ENCODE measurements around the gene SMIM11. TPM values are rescaled to one million over a fixed set of nuclear protein-coding genes. Genes with fewer than 3 reads are reported as not detected.
"Not testable (repeated sequence)": the region's sequence is repeated elsewhere in the genome, so short reads cannot be mapped to it uniquely, and the experiment has no call there.

Gene SMIM11
- total RNA-seq, 1 donor from 2014 or later, result 23.8 TPM

GRCh38 chr21:34352556-34352955, 22.8 kb upstream of the SMIM11 start:
- intact Hi-C loops (cut with DNase I), result no loop called here

GRCh38 chr21:34353182-34353581, 22.1 kb upstream of the SMIM11 start:
- DNase-seq (ENCODE audit: low spot score), result no peak
- intact Hi-C loops (cut with DNase I), result no loop called here

More at GRCh38 chr21:34352556-34352955, 22.8 kb upstream of the SMIM11 start:
- DNase-seq (ENCODE audit: low spot score), result no peak

- DNase-seq (ENCODE audit: low spot score), result no peak
Measured at GRCh38 chr21:34354836-34355235, 20.5 kb upstream of the SMIM11 start.

GRCh38 chr21:34355570-34355969, 19.7 kb upstream of the SMIM11 start:
- no peak for DNase-seq (ENCODE audit: low spot score)
- intact Hi-C loops (cut with DNase I), result no loop called here

More at GRCh38 chr21:34354836-34355235, 20.5 kb upstream of the SMIM11 start:
- intact Hi-C loops (cut with DNase I), result no loop called here

- intact Hi-C loops (cut with DNase I), result no loop called here
- no peak for DNase-seq (ENCODE audit: low spot score)
Measured at GRCh38 chr21:34357889-34358288, 17.4 kb upstream of the SMIM11 start.

GRCh38 chr21:34358866-34359265, 16.4 kb upstream of the SMIM11 start:
- intact Hi-C loops (cut with DNase I), result no loop called here
- DNase-seq (ENCODE audit: low spot score), result no peak

- DNase-seq (ENCODE audit: low spot score), result no peak
- intact Hi-C loops (cut with DNase I), result no loop called here
Measured at GRCh38 chr21:34360488-34361241, 14.6 kb upstream of the SMIM11 start.

GRCh38 chr21:34362136-34362444, 13.2 kb upstream of the SMIM11 start:
- DNase-seq (ENCODE audit: low spot score), result no peak
- intact Hi-C loops (cut with DNase I), result no loop called here

- intact Hi-C loops (cut with DNase I), result no loop called here
- DNase-seq (ENCODE audit: low spot score), result no peak
Measured at GRCh38 chr21:34362670-34363069, 12.6 kb upstream of the SMIM11 start.

GRCh38 chr21:34363733-34364132, 11.6 kb upstream of the SMIM11 start, which contains the start of gene KCNE2:
TSS of gene KCNE2 (plus strand) at chr21:34364006. CDS start at chr21:34370479, 6,473 bp downstream.
- DNase-seq (ENCODE audit: low spot score), result no peak
- intact Hi-C loops (cut with DNase I), result no loop called here

- intact Hi-C loops (cut with DNase I), result no loop called here
- no peak for DNase-seq (ENCODE audit: low spot score)
Measured at GRCh38 chr21:34364921-34365320, 10.4 kb upstream of the SMIM11 start.

- no peak for DNase-seq (ENCODE audit: low spot score)
- intact Hi-C loops (cut with DNase I), result no loop called here
Measured at GRCh38 chr21:34365809-34366208, 9.5 kb upstream of the SMIM11 start.

GRCh38 chr21:34367320-34367935, 7.9 kb upstream of the SMIM11 start:
- intact Hi-C loops (cut with DNase I), result no loop called here
- no peak for DNase-seq (ENCODE audit: low spot score)

- no peak for DNase-seq (ENCODE audit: low spot score)
- intact Hi-C loops (cut with DNase I), result no loop called here
Measured at GRCh38 chr21:34369741-34370140, 5.6 kb upstream of the SMIM11 start.

- no peak for DNase-seq (ENCODE audit: low spot score)
Measured at GRCh38 chr21:34372321-34372720, 3.0 kb upstream of the SMIM11 start.

GRCh38 chr21:34374462-34374861, 845 bp upstream of the SMIM11 start:
- intact Hi-C loops (cut with DNase I); DNase-seq (ENCODE audit: low spot score): not testable (repeated sequence)

More at GRCh38 chr21:34372321-34372720, 3.0 kb upstream of the SMIM11 start:
- intact Hi-C loops (cut with DNase I), result no loop called here

- intact Hi-C loops (cut with DNase I); DNase-seq (ENCODE audit: low spot score): not testable (repeated sequence)
Measured at GRCh38 chr21:34375619-34375972, 289 bp downstream of the SMIM11 start.

- DNase-seq (ENCODE audit: low spot score); intact Hi-C loops (cut with DNase I): not testable (repeated sequence)
Measured at GRCh38 chr21:34383138-34383537, 7.8 kb downstream of the SMIM11 start.

GRCh38 chr21:34383724-34384415, 8.6 kb downstream of the SMIM11 start:
- DNase-seq (ENCODE audit: low spot score); intact Hi-C loops (cut with DNase I): not testable (repeated sequence)

- DNase-seq (ENCODE audit: low spot score); intact Hi-C loops (cut with DNase I): not testable (repeated sequence)
Measured at GRCh38 chr21:34400522-34400921, 25.2 kb downstream of the SMIM11 start.

GRCh38 chr21:34404742-34405141, 29.4 kb downstream of the SMIM11 start:
- intact Hi-C loops (cut with DNase I); DNase-seq (ENCODE audit: low spot score): not testable (repeated sequence)

Measured in cardiac septum (tissue), 1 donor.